HFF-Myc (cell line): ENCODE data around the gene MSH3.

ENCODE experiments used
- DNase-seq: peaks from one replicate; pipeline ENCODE4 v3.0.0-alpha.2; 2011; ENCODE audit warnings: low read depth; ENCODE audit errors: extremely low read depth
- H3K4me3 ChIP-seq: replicated peaks from 2 replicates; pipeline ENCODE4 v1.5.1; 2011; ENCODE audit warnings: low read depth, mild to moderate bottlenecking, control low read depth, low read length
- CTCF ChIP-seq: IDR thresholded peaks from 2 replicates; pipeline ENCODE4 v1.5.1; 2012; ENCODE audit warnings: mild to moderate bottlenecking, low read depth, low read length, control low read depth; ENCODE audit errors: missing control alignments

MSH3 gene

GRCh38 chr5:80853413-80853812, 199.0 kb downstream of the MSH3 start:
- H3K4me3 ChIP-seq = no peak overlapping the region
- DNase-seq = no peak
- TF ChIP-seq CTCF = no peak

- no peak for TF ChIP-seq CTCF
- no peak overlapping the region for H3K4me3 ChIP-seq
- DNase-seq = no peak
These were observed 200.1 kb downstream of the MSH3 start for GRCh38 chr5:80854583-80854982.

- DNase-seq = no peak
- no peak overlapping the region for H3K4me3 ChIP-seq
- TF ChIP-seq CTCF = no peak
These were observed 206.6 kb downstream of the MSH3 start for GRCh38 chr5:80860924-80861613.

GRCh38 chr5:80863708-80864107, 209.3 kb downstream of the MSH3 start:
- no peak for DNase-seq
- no peak for TF ChIP-seq CTCF

DNA sequence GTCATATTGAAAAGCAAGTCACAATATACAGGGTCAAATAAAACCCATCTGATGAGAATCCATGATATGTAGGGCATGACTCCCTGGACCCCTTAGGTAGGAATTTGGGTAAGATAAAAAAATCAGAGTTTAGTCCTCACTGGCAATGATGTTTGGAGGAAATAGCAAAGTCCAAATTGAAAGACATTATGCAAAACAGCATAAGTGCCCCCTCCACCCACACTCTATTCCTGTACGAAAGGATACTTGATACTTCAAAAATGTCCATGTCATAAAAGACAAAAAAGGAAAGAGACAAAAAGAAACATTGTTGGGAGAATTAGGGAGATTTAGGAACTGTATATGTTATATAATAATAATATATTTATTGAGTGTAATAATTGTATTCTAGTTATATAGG, 209.7 kb downstream of the MSH3 start:
- no peak for TF ChIP-seq CTCF
- no peak for DNase-seq
- no peak overlapping the region for H3K4me3 ChIP-seq

More at GRCh38 chr5:80863708-80864107, 209.3 kb downstream of the MSH3 start:
- no peak overlapping the region for H3K4me3 ChIP-seq

DNA sequence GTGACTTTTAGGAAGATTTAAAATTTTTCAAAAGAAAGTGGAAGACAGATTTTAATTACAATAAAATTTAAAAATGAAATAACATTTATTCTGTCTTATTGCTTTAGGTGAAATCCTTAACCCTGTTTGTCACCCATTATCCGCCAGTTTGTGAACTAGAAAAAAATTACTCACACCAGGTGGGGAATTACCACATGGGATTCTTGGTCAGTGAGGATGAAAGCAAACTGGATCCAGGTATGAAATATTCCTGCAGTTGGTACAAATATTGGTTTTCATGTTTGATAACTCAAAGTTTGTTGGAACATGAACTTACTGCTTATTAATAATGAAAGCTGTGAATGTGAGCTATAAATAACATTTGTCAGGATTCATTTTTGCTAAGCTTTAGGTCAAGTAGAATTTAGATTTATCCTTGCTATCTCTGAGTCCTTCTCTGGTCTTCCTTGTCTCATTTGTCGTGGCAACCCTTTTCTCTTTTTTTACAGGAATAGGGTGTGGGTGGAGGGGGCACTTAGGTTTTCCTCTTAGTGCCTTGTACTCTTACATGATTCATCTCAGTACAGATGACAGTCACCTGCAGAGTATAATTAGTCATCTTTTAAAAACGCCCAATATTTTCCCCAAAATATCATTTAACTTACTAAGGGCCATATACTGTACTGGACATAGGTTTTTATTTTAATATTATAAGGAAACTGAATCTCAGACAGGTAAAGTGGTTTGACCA, 210.4 kb downstream of the MSH3 start:
- H3K4me3 ChIP-seq = no peak overlapping the region
- TF ChIP-seq CTCF = no peak
- no peak for DNase-seq

DNA sequence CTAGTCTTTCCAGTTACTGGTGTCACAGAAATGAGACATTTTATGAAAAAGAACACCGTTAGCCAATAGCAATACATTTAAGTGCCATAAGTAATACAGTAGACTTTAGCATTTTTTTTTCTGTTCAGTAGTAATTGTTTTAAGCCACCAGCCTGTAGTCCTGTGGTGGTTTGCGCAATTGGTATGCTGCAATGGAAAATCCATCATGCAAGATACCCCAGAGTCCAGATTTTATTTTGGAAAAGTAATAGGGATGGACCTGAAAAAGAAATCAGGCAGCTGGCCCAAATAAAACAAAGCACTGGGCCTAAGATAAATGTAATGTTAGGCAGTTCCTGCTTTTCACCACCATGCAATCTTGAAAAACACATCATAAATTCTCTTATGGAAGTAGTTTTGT, 211.1 kb downstream of the MSH3 start:
- DNase-seq = no peak
- no peak for TF ChIP-seq CTCF
- no peak overlapping the region for H3K4me3 ChIP-seq
